RPMI8226 (cell line): ENCODE results near the gene MAP1LC3B.

Experiments used
- DNase-seq: peaks from one replicate; pipeline ENCODE4 v3.0.0-alpha.2; 2015

Gene MAP1LC3B

DNA sequence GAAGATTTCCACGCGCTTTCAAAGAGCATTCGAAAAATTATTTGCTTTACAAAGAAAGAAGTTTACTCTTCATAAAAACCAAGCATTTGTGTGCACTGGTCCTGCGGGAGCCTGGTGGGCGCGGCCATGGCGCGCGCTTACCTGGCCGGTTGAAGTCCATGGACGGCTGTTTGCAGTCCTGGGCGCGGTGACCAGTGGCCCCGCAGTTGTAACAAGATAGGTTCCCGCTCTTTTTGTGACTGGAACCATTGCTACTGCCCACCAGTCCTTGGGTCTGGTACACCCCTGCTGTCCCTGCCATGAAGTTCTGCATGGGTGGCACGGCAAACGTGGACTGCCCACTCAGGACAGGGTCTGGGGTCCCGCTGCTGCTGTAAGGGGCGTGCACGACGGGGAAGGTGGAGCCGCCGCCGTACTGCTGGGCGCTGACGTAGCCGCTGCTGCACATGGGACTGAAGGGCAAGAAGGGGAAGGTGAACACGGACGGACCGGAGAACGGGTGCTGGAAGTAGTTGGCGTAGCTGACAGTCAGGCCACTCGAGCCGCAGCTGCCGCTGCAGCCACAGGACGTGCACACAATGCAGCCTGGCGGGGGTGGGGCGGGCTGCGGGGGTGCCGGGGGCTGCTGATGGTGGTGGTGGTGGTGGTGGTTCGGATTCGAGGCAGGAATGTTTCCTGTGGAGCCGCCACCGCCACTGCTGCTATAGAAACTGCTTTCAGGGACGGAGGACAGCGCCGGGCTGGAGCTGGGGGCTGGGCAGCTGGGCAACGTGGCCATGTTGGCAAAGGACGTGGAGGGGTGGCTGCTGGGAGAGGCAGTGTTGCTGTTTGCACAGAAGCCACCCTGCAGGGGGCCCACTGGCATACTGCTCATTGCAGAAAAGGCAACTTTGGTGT lies 19.5 kb downstream of the MAP1LC3B start:
- DNase-seq, result no peak

DNA sequence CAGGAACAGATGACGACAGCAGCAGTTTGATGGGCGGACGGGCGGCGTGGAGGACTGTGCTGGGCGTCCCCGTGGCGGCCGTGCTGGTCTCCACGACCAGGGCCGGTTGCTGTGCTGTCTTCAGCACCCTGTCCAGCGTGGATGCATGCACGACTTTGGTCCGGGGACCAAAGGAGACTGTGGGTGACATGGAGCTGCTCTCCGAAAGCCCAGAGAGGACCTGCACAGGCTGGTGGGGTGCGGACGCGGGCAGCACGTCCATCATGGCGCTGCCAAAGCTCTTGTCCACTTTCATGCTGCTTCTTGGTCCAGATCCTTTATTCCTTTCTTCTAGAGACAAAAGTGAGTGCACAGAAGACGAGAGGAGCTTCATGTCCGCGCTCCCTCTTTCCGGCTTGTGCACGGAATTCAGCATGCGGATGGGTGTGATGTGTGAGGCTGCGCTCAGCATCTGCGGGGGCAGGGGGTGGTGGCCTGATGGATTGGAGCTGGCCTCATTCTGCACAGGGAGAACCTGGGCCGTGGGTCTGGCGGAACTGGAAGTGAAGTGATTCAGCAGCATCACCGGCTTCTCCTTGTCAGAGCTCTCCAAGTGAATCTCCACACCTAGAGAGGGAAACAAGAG lies 20.3 kb downstream of the MAP1LC3B start:
- DNase-seq, result no peak

DNA sequence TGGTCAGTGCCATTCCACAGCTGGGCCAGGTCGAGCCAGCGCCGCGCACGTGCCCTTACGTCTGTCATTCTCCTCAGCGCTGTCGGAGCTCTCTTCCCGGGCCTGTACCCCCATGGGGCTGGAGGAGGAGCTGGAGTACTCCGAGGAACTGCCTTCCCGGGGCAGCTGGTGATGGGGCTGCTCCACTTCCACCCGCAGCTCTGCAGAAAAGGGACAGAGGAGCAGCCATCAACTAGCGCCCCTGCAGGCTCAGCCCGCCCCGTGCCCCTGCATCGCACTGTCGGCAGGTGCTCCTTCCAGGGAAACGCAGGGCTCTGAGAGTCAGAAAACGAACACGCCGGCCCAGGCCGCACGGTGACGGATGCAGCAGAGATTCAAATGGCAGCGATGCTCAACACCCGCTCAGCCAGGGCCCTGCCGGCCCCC lies 20.9 kb downstream of the MAP1LC3B start:
- no peak for DNase-seq

DNA sequence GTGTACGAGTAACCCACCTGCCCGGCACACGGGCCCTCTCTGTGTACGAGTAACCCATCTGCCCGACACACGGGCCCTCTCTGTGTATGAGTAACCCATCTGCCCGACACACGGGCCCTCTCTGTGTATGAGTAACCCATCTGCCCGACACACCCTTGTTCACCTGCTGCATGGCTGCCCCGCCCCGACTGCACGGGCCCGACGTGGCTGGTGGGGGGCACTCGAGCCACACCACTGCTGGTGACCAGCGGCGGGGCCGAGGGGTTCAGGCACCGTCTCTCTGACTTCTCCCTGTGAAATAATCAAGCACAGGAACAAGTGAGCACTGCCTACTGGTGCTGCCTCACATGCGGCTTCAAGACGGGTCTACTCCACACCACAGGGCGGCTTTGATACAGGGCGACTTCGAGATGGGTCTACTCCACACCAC lies 22.1 kb downstream of the MAP1LC3B start:
- no peak for DNase-seq

DNA sequence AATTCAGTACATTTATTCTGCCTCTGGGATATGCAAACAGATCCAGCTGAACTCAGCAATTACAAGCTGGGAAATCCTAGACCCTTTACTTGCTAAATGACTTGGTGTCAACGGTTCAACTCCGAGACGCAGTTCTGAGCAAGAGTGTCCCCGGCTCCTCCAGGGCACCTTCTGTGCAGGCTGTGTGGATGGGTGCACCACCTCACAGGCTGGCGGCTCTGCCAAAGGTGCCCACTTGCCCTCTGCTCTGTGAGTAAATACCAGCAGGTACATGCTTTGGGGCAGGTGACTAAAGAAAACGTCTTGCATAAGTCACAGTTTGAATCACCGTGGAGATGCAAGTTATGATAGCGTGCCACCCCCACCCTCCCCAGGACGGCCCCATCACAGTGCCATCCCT lies 23.3 kb downstream of the MAP1LC3B start:
- no peak for DNase-seq

DNA sequence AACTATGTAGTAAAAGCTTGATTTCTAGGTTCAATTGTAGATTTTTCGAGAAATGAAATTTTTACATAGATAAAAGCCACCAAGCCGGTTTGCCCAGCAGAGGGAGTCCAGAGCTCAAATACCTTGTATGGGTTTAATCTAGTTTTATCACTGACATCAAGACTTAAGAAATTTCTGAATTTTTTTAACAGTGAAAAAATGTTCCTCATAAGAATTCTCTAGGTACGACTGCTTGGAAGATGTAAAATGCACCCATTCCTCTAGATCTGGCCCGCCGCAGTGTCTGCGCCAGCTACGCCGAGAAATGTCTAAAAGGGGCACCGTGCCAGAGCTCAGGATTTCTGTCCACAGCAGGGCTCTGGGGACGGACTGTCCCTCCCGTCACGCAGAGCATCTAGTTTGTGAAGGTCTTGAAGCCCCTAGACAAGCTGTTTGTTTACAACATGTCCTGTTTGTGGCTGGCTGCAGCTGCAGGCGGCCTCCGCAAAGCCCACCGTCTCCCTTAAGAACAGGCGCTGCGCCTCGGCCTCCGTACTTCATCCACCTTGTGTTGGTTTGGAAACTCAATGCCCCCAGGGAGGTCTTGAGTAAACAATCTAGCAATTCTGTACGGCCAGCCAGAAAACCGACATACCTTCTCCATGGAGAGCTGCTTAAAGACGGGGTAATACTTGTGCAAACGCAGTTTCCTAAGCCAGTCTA lies 24.8 kb downstream of the MAP1LC3B start:
- DNase-seq, result peak; percentile 7

DNA sequence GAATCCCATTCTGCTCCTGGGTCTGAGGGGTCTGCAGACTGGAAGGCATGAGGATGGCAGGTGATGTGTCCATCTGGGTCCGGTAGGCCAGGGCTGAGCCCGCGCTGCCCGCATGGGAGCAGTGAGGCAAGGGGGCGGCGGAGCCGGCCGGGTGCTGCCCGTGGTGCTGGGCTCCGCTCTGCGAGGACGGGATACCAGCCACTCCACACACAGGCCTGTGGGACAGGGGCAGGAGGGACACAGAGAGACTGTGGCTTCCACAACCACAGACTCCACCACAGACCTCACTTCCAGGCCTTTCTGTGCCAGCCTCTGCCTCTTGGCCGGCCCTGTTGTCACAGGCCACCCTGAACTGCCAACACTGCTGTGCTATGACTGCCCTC lies 25.4 kb downstream of the MAP1LC3B start:
- DNase-seq, result no peak

DNA sequence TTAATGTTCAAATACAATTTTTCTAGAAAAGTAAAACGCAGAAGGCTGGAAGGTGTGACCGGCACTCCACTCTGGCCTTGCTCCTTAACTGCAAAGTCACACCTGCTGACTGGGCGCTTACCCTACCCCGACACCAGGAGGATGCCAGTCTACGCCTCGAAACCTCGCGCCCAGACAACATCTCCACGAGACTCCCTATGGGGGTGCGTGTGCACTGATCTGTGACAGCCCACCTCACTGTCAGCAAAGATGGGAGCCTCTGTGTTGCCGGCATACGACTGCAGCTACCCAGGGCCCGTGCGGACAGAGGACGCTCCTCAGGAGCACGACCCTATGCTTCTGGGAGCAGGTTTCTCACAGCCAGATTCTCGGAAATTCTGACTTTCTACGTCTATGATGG lies 26.1 kb downstream of the MAP1LC3B start:
- DNase-seq, result no peak

DNA sequence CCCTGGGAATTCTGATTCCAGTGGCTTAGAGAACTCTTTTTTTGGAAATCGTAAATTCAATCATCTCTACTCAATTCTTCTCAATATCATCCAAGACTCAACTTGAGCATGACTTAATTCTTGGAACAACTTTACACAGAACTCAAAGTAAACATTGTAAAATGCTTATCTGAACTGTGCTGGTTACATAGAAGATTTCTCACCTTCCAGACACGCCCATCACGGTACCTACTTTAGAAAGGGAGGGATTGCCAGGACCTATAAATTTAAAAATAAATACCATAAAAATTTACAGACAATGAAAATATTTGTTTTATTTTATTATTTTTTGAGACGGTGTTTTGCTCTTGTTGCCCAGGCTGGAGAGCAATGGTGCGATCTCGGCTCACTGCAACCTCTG lies 26.5 kb downstream of the MAP1LC3B start:
- no peak for DNase-seq

DNA sequence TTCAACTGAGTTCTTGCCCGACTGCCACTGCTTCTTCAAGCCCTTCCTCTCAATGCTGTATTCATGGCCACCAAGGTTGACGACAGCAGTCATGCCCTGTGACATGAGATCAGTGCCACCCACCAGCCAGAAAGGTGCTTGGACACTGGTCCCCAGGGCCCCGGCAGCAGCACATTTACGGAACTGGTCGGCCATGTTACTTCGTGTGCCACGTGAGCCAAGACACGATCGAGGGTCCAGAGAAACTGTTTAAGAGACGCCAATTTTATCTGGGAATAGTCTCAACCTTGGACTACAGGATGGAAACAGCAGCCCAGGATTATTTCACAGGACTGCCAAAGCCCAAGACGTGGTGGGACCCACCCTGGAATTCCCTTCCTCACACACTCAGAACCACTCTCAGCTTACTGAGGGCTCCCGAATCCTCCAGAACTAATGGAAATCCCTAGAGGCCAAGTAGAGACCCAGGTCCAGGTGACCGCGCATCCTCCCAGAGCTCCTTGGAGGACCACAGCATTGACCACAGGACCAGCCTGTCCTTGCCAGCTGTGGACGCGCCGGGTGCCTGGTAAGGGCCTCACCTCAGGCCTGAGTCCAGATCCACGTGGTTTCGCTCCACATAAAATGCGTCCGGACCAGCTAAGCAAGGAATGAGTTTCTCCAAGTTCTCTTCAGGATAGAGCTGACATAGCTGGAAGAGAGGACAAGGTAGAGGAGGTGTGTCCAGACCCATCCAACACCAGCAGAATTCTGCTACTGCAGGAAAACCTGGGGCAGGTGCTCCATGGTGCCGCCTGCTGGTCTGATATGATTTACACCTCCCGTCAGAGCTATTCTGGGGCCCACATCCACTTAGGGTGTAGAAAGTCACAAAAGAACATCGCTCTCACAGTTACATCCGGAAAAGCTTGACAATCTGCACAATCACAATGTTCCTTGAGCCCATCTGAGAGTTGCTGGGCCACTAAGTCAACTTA lies 28.2 kb downstream of the MAP1LC3B start:
- DNase-seq, result no peak

DNA sequence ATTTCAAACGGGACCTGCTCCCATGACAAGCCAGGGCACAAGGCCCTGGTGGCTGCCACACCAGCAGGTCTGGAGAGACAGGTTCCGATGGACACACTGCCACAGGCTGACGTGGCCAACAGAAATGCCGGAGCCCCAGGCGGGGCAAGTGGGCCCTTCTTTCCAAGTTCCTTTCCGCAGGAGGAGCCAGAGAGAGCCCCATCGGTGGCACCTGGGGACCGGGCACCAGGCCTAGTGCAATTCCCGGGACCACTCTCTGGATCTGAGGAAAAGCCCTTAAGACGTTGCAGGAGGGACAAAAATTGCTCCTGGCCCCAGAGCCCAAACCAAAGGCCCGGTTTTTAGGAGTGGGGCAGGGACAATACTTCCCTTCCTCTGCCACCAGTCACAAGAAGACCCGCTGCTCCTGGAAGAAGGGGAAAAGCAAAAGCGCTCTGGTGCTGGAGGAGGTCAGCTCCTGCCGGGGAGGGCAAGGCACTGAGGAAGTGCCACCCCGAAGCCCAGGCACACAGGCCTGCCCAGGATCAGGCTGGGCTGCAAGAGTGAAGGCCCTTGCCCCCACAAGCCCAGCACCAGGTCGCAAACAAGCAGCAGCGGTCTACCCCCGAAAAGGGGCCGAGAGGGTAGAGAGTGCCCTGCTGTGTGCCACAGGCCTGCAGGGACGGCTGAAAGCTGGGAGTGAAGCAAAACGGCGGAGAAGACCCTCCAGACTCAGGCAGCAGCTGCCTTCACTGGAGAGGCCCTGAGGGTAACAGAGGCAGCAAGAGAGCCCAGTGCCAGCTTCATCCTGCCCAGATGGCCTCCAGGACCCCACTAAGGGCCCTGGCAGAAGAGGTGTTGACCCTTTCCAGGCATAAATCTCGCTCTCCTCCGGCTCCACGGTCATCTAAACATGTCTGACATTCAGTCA lies 29.1 kb downstream of the MAP1LC3B start:
- no peak for DNase-seq

DNA sequence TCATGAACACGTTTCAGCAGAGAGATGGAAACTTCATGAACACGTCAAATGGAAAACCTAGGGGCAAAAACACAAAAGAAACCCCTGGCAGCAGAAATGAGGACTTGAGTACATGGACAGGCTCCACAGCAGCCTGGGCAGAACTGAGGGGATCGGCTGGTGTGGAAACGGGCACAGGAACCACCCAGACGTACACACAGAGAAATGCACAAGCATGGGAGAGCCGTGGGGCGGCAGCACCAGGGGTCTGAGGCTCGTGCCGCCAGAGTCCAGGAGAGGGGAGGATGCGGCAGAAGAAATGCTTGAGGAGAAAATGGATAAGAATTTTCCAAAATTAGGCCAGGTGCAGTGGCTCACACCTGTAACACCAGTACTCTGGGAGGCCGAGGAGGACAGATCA lies 30.0 kb downstream of the MAP1LC3B start:
- DNase-seq, result no peak

DNA sequence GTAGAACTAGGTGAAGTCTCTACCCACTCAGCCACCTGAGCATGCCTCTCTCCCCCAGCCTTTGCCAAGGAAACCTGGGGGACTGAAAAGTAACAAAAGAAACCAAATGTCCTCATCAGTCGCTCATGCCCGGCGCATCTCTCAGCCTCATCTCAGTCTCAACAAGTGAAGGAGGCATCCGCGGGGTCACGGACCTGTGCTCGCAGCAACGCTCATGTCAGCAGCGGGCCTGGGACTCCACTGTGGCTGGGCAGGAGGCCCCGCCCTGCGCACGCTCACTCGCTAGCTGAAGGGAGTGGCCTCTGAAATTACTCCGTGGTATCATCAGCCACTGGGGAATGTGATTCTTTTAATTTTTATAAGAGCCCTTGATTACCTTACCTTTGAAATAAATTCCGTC lies 31.3 kb downstream of the MAP1LC3B start:
- no peak for DNase-seq

DNA sequence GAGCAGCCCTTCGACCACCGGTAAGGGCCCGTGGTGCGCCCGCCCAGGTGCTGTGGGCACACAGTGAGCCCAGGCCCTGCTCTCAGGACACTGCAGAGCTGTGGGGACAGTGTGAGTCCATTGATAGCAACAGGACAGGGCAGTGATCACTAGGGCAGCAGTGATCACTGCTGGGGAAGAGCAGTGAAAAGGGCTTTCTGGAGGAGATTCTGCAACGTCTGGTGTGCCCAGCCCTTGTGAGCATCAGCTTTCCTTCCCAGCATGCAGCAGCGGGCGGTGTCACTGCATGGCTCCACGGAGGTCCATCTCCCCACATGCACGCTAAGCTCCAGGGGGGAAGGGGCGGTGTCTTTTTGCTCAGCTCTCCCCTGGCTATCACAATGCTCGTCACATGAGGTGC lies 32.1 kb downstream of the MAP1LC3B start:
- no peak for DNase-seq

DNA sequence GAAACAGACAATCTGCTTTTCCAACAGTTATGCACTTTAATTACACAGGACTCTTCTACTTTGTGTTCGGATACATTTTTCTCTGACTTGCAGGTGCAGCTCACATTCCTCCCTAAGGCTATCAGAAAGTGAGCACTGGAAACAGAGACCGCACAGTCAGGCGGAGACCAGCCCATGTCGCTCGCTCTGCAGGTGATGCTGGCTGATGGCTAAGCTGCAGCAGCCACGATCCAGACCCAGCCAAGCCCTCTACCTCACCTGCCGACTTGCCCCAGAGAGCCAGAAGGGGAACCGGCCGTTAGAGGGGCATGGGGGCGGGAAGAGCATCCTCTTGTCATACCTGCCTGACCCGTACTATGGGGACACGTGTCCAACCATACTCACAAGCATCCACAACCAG lies 33.8 kb downstream of the MAP1LC3B start:
- no peak for DNase-seq

DNA sequence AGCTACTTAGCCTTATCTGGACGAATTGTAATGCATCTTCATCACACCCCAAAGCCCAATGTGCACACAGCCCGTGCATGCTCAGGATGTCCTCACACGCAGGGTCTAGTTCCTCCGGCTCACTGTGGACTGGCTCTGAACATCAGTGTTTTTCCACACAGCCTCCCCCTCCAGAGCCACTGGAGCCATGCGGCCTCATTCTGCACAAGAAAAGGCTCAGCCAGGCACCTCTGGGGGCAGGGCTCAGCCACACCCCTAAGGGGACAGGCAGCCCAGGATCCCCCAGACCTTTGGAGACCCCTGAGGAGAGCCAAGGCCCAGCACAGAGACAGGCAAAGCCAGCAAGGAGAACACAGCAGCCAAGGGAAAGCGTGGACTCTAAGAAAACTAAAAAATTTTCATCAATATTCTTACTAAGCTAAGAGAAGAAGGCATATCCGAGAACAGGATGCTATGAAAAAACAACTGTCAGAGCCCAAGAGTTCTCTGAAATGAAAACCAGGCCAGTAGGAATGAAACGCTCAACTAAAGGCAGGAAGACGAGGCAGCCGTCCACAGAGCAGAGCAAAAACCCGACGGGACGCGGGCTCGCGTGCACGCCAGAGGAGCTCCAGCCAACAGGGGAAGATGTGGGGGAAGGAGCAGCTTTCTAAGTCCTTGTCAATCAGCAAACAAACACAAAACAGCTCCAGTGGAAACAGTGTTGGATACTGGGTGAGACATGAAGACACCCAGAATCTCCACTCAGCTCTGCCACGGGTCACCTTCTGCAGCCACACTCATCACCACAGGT lies 34.5 kb downstream of the MAP1LC3B start:
- DNase-seq, result no peak

DNA sequence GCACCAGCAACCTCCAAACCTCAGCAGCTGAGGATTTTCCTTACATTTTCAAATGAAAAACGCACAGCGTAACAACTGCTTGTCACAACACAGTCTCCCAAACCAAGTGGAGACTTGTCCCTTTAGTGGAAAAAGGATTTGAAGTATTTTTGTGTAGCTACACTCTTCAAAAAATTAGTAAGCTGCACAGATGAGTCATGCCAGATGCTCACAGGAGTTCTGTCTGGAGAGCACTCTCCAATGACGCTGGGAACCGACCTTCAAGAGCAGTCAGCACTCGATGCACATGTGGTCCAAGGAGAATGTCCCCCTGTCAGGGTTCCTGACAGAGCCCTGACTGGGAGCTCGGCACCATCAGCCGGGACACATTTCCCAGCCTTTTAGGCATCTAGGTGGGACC lies 39.8 kb downstream of the MAP1LC3B start:
- no peak for DNase-seq

DNA sequence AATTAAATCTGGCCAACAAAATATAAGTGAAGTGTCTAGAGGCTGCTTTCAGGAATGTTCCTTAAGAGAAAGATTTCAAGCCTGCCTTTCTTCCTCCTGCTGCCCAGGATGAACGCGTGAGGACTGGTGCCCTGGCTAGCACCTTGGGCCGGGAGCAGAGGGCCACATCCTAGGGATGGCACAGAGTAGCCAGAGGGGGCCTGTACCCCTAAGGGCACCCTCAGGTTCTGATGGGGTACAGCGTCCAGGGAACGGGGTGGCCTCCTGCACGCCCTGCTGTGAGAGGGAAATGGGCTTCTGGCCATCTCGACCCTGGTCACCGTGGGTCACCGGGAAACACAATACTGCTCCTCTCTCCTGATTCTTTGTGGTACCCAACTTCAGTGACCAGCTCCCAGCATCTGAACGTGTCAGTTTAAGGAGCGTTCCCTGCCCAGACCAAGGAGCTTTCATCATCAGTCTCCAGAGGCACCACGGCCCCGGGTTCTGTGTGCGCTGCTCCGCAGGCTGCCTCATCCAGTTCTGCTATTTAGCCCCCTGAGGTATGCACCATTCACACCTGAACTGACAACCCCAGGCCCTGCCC lies 40.3 kb downstream of the MAP1LC3B start:
- no peak for DNase-seq

DNA sequence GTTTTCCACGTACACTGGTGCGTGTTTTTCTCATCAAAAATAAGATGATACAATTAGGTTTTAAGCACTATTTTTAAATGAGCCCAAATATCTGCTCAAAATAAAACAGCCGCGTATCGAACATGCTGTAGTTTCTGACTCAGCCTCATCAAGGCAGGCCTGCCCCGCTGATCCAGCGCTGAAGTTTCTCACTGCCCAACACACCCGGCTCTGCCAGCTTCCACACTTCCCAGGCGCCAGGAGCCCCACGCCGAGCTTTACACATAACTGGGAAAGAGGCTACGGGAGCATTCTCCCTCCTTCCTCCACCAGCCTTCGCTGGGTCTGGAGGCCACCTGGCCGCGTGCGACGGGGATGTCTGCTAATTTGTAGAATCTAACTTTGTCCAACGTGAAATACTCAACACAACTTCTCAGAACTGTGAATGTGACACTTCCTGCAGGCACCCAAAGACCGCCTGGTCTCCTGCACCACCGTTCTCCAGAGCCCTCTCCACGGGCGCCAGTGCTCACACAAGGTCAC lies 42.1 kb downstream of the MAP1LC3B start:
- DNase-seq, result no peak
